Stimulated activated CD8-positive, alpha-beta memory T cell treated with anti-CD3 and anti-CD28 coated beads, Interleukin-12 subunit alpha, Interleukin-12 subunit beta, amount 100 ng/mL, for 4 hours (primary cell): Measurements from ENCODE around the gene HSPBP1.

Experiments
- DNase-seq: peaks from one replicate; pipeline ENCODE4 v3.0.0-alpha.2; 2020; ENCODE audit warnings: low read depth

Gene HSPBP1

GRCh38 chr19:55304980-55305379 is 25.1 kb upstream of the HSPBP1 start:
- no peak for DNase-seq

DNA sequence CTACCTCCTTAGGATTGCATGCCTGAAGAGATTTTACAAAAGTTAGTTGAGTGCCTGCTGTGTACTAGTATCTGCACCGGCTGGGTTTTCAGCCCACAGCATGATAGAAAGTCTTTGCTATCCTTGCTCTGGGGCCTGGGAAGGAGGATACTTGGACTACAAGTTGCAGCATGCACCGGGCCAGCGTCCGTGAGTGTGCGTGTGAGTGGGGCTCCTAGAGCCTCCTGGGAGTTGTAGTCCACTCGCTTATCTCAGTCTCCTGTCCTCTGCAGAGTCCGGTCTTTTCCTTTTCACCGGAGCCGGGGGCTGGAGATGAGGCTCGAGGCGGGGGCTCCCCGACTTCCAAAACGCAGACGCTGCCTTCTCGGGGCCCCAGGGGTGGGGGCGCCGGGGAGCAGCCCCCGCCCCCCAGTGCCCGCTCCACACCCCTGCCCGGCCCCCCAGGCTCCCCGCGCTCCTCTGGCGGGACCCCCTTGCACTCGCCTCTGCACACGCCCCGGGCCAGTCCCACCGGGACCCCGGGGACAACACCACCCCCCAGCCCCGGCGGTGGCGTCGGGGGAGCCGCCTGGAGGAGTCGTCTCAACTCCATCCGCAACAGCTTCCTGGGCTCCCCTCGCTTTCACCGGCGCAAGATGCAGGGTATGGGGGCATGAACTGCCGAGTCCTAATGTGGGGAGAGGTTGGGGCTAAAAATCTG is 24.5 kb upstream of the HSPBP1 start:
- DNase-seq, result no peak

- DNase-seq, result no peak
Observed at GRCh38 chr19:55303477-55303876, 23.6 kb upstream of the HSPBP1 start.

GRCh38 chr19:55302318-55302703 is 22.4 kb upstream of the HSPBP1 start:
- no peak for DNase-seq

DNA sequence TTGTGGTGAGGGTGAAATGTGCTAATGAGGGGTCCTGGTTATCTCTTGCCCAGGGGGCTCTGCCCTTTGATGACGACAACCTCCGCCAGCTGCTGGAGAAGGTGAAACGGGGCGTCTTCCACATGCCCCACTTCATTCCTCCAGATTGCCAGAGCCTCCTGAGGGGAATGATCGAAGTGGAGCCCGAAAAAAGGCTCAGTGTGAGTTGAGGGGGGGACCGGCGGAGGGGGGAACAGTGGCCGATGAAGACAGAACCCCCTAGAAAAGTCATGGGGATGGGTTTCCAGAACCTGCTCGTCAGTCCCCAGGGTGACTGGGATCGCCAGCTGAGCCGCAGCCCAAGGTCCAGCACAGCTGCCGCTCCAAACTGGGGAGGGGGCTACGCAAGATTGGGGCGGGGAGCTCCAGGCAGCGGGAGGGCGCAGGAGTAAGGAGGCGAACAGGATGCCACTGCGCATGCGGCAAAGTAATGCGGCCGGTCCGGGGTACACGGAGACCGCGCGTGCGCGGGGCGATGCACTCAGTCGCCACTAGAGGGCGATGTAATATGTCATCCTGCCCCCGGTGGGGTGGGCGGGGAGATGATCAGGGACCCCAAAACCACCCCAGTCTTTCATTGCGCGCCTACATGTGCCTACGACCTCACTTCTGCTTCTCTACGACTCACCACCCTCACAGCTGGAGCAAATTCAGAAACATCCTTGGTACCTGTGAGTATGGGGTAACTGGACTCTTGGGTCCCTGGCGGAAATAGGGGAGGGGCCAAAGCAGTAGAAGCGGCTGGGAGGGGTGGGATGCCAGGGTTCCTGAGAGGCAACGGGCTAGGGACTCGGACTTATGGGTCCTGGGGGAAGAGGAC is 21.8 kb upstream of the HSPBP1 start:
- peak; percentile 90 for DNase-seq

DNA sequence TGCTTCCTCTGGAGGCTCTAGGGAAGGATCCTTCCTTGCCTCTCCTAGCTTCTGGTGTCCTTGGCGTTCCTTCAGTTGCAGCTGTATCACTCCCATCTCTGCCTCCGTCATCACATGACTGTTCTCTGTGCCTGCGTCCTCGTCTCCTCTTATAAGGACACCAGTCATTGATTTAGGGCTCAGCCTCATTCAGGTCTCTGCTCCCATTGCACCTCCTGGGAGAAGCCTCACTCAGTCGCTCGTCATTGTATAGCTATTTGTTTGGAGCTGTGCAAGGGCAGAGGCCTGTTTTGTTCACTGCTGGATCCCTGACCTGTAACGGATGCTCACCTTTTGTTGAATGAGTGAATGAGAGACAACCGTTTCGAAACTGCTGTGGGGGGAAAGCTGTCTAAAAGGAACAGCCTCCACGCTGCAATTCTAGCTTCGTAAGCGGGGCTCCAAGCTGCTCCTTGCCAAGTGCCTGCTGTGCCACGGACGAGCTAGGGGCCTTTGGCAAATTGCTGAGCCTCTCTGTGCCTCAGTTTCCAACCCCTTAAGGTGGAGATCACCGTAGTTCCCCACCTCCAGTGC is 21.1 kb upstream of the HSPBP1 start:
- DNase-seq, result no peak

DNA sequence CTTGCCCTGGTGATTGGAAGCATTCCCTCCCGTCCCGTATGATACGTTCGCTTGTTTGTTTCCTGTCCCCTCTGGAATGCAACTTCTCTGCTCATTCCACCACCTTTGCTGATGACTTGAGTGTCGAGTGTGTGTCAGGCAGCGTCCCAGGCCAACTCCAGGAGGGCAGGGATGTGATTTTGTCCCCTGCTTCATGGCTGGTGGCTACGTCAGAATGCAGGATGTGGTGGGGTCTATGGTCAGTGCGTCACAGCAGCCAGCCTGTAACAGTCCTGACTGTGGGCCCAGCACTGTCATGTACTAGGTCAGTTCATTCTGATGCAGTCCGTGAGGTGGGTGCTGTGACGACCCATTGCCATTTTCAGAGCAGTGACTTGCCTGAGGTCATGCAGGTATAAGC is 20.1 kb upstream of the HSPBP1 start:
- DNase-seq, result no peak

DNA sequence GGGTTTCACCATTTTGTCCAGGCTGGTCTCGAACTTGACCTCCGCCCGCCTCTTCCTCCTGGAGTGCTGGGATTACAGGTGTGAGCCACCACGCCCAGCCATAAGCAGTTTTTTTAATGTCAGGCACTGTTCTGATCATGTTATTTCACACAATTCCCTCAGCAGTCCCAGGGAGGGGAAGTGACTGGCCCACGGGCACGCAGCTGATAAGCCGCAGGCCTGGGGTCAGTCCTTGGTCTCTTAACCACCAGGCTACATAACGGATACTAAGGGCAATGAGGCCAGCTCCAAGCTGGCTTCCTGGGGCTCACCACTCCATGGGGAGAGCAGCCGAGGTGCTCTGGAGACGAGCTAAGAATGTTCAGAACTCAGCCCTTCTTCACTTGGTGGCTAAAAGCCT is 17.4 kb upstream of the HSPBP1 start:
- DNase-seq, result no peak

DNA sequence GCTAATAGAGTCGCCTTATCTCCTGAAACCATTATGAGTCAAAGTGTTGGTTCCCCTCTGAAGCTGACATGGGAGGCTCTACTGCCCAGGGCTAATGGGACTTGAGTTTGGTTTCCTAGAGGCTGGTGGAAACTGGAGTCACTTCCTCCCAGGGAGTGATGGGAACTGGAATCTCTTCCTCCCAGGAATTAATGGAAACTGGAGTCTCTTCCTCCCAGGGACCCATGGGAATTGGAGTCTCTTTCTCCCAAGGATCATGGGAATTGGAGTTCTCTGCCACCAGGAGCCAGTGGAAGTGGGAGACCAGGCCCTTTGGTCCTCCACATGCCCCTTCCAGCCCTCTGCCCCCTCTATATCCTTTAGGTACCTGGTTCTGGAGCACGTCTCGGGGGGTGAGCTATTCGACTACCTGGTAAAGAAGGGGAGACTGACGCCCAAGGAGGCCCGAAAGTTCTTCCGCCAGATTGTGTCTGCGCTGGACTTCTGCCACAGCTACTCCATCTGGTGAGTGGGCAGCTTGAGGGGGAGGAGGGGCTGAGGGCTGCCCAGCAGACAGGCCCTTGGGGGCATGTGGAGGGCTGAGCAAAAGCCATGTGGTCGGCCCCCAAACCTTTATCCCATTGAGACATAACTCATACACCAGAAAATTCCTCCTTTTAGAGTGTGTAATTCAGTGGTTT is 9.3 kb upstream of the HSPBP1 start:
- DNase-seq, result no peak

GRCh38 chr19:55287361-55288079 is 7.6 kb upstream of the HSPBP1 start:
- DNase-seq, result no peak

- no peak for DNase-seq
Observed at GRCh38 chr19:55285229-55285890, 5.5 kb upstream of the HSPBP1 start.

GRCh38 chr19:55284405-55285058 is 4.6 kb upstream of the HSPBP1 start:
- no peak for DNase-seq

DNA sequence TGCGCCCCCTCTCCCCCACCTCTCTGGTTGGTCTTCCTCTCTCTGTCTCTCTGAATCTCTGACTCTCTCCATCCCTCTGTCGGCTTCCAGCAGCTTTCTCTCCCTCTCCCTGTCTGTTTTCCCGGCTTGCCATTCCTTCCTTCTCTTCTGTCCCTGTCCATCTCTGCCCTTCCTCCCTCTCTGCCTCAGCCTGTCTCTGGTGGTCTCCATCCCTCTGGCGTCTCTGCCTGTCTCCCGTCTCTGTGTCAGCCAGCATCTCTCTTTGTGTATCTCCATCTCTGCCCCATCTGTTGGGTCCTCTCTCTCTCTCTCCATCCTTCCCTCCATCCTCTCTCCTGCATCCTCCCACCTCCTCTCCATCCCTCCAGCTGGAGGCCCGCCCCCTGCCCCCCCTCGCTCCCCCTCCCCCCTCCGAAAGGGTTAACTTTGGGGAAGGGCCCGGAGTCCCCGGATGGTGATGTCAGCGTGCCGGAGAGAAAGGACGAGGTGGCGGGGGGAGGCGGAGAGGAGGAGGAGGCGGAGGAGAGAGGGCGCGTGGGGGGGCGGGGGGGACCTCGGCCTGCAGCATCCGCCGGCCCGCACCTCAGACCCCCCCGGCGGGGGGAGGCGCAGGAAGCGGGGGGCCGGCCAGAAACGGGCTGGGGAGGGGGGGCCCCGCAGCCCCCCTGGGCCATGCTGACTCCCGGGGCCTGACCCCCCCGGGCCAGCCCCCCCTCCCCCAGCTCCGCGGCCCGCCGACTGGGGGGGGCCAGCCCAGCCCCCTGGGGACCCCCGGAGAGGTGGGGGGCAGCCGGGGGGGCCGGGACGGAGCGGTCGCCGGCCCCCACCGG is 3.9 kb upstream of the HSPBP1 start, which contains the start of gene BRSK1:
Gene BRSK1 (plus strand): TSS at position 450 of the 830 bp plus-strand sequence. CDS start 446 bp downstream, outside the sequence.
- DNase-seq, result peak; percentile 40

GRCh38 chr19:55279340-55279739 is 570 bp downstream of the HSPBP1 start:
- DNase-seq, result no peak

- no peak for DNase-seq
Observed at GRCh38 chr19:55278391-55279135, 1.3 kb downstream of the HSPBP1 start.

- DNase-seq, result no peak
Observed at GRCh38 chr19:55277494-55277893, 2.4 kb downstream of the HSPBP1 start.

DNA sequence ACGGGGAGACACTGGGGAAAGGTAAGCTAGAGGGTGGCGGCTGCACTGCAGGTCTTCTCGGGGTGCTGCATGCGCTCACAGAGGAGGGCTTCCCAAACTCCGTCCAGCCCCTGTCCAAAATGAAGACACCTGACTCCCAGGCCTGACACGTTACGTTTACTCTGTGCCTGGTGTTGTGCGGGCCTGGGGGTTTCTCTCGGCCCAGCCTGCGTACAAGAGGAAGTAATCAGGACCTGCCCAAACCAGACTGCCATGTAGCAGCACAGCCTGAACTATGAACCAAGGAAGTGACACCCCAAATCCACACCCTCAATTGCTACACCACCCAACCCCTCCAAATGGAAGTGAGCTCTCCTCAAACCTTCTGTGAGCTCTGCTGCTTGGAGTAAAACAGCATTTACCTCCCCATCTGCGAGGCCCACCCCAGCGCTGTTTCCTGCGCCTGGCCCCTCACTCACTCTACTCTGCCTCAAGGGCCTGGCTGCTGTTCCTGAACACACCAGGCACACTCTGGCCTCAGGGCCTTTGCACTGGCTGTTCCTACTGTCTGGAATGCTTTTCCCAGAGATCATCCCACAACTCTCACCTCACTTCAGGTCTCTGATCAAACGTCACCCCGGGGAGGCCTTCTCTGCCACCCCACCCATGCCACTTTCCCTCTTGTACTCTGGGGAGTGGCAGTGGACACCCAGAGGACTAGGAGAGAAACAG is 3.0 kb downstream of the HSPBP1 start:
- no peak for DNase-seq
